Endothelial cell (in vitro differentiated cells): ENCODE measurements around the gene ARMC2. TPM values are rescaled to one million over a fixed set of nuclear protein-coding genes. Genes with fewer than 3 reads are reported as not detected.

Experiments
- DNase-seq: peaks from one replicate; pipeline ENCODE4 v3.0.0; 2021; ENCODE audit warnings: low spot score
- H3K27ac Mint-ChIP-seq: one replicate; pipeline ENCODE4 v1.8.0; 2021; ENCODE audit warnings: mixed read lengths, inconsistent platforms; ENCODE audit not compliant: unreplicated experiment
- H3K27me3 Mint-ChIP-seq: one replicate; pipeline ENCODE4 v1.8.0; 2021; ENCODE audit warnings: mild to moderate bottlenecking, moderate library complexity, mixed read lengths, inconsistent platforms; ENCODE audit not compliant: unreplicated experiment
- H3K36me3 Mint-ChIP-seq: one replicate; pipeline ENCODE4 v1.8.0; 2021; ENCODE audit warnings: mild to moderate bottlenecking, low read depth, mixed read lengths, inconsistent platforms; ENCODE audit not compliant: unreplicated experiment
- H3K4me1 Mint-ChIP-seq: one replicate; pipeline ENCODE4 v1.8.0; 2021; ENCODE audit warnings: mild to moderate bottlenecking, mixed read lengths, inconsistent platforms; ENCODE audit not compliant: unreplicated experiment
- H3K4me3 Mint-ChIP-seq: one replicate; pipeline ENCODE4 v1.8.0; 2021; ENCODE audit warnings: mild to moderate bottlenecking, mixed read lengths, inconsistent platforms; ENCODE audit not compliant: unreplicated experiment
- H3K9me3 Mint-ChIP-seq: one replicate; pipeline ENCODE4 v1.8.0; 2021; ENCODE audit warnings: mixed read lengths, inconsistent platforms; ENCODE audit not compliant: unreplicated experiment
- CTCF ChIP-seq: fragments of 200-600 bp; sonication (generic); IDR thresholded peaks from one replicate; pipeline ENCODE4 v1.5.0; 2021; ENCODE audit warnings: antibody characterized with exemption; ENCODE audit not compliant: unreplicated experiment
- total RNA-seq: library from RNA; stranded (reverse); fragmentation: NEBNext Ultra II Directional; extraction: Animal tissue kit (Norgen Biotek cat#: 25700); gene quantifications from one replicate; pipeline ENCODE4 v1.2.1, GENCODE V29; 2021; ENCODE audit not compliant: unreplicated experiment

Gene ARMC2
- total RNA-seq, 1 donor from 2014 or later, result 6.3 TPM

- Mint-ChIP-seq H3K36me3 (peaks cover 5% of the 10 kb centered on the region), H3K9me3 (no peaks in the 10 kb centered on the region), H3K27ac (no peak overlapping the region), H3K4me3 (no peak overlapping the region), H3K27me3 (peaks cover 5% of the 10 kb centered on the region), H3K4me1 (peaks cover 15% of the 10 kb centered on the region)
- no peak for DNase-seq
- TF ChIP-seq CTCF, result no peak
Observed at GRCh38 chr6:109014606-109015005, 166.4 kb downstream of the ARMC2 start.

DNA sequence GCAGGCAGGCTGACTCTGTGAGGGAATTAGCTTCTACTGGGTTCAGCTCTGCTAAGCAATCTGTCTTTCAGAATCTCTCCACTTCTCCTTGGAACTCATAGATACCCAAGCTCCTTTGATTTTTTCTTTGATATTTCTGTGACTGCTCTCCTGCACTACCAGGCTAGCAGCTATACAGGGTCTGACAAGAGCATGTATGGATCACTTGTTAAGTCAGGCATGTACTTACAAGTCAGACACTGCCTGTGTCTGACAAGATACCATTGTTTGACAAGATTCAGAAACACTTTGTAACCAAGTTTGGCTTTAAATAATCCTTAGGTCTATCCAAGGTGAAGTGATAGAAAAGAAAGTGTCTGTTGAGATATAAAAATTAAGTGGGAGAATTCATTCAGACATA is 167.0 kb downstream of the ARMC2 start:
- DNase-seq, result no peak
- no peaks in the 10 kb centered on the region for H3K9me3 Mint-ChIP-seq
- no peak overlapping the region for H3K27ac Mint-ChIP-seq
- H3K4me3 Mint-ChIP-seq, result no peak overlapping the region
- peaks cover 3% of the 10 kb centered on the region for H3K27me3 Mint-ChIP-seq
- H3K4me1 Mint-ChIP-seq, result peaks cover 9% of the 10 kb centered on the region
- H3K36me3 Mint-ChIP-seq, result no peaks in the 10 kb centered on the region
- no peak for TF ChIP-seq CTCF

DNA sequence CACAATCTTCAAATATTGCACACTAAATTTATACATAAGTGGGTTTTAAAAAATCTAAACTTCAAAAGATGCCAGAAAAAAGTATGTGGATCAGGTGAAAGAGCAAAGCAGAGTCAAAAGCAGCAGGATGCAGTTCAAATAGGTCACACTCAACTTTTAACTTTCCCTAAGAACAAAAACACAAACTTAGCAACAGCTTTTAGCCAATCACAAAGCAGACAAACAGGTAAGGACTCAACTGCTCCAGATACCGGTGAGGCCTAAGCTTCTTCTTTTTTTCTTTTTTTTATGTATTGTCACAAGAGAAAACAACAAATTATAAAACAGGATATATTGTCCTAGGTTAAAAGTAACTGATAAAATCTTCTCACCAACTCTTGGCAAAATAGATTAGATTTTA is 171.7 kb downstream of the ARMC2 start:
- no peak for TF ChIP-seq CTCF
- Mint-ChIP-seq H3K36me3 (no peaks in the 10 kb centered on the region), H3K27ac (no peak overlapping the region), H3K4me3 (no peak overlapping the region), H3K9me3 (no peaks in the 10 kb centered on the region), H3K4me1 (no peaks in the 10 kb centered on the region), H3K27me3 (no peaks in the 10 kb centered on the region)
- no peak for DNase-seq

- no peak overlapping the region for H3K27ac Mint-ChIP-seq
- H3K36me3 Mint-ChIP-seq, result no peaks in the 10 kb centered on the region
- no peaks in the 10 kb centered on the region for H3K4me1 Mint-ChIP-seq
- no peaks in the 10 kb centered on the region for H3K27me3 Mint-ChIP-seq
- DNase-seq, result no peak
- no peak overlapping the region for H3K4me3 Mint-ChIP-seq
- TF ChIP-seq CTCF, result no peak
- H3K9me3 Mint-ChIP-seq, result no peaks in the 10 kb centered on the region
Observed at GRCh38 chr6:109021870-109022269, 173.6 kb downstream of the ARMC2 start.

DNA sequence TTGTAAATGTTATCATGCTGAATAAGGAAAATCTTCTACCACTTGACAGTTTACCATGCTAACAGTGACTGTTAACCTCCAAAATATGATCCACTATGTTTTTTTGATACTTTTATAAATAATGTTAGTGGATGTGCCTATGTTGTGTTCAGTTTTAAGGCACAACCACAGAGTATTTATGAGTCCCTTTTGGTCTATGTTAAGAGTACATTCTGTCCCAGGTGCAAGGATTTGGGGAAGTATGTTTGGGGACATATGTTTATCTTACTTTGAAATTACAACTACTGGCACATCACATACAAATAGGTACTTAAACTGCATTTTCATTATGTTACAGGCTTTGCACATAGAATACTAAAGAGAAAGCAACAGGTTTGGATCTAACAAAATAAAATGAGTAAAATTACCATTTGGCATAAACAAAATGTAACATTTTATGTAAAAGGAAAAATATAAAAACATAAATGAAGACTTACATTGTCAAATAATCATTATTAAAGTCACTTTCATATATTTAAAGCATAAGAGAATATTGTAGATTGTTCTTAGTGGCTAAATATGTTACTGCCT is 175.2 kb downstream of the ARMC2 start:
- Mint-ChIP-seq H3K4me1 (no peaks in the 10 kb centered on the region), H3K9me3 (no peaks in the 10 kb centered on the region), H3K36me3 (no peaks in the 10 kb centered on the region), H3K27me3 (no peaks in the 10 kb centered on the region), H3K4me3 (no peak overlapping the region), H3K27ac (no peak overlapping the region)
- no peak for DNase-seq
- no peak for TF ChIP-seq CTCF

Other genes with a start within 250 kb of the ARMC2 start
- 23.6 TPM for gene SESN1, start 246.4 kb downstream of the ARMC2 start, total RNA-seq
- gene CEP57L1, start 247.1 kb downstream of the ARMC2 start, total RNA-seq, result 11.0 TPM